Panc1 (cell line): ENCODE measurements around the gene RRP12. TPM values are rescaled to one million over a fixed set of nuclear protein-coding genes. Genes with fewer than 3 reads are reported as not detected.

Experiments used
- ATAC-seq: fragments of 200-7000 bp; cut with Tn5 transposase; 2 replicates; pipeline ENCODE4 v1.9.1; 2020; ENCODE audit warnings: mild to moderate bottlenecking, moderate library complexity
- BruUV-seq: library from RNA; stranded (reverse); fragments of 400-500 nt; replicated peaks from 2 replicates; lab custom pipeline; 2021; lab: Mats Ljungman, UMichigan
- CTCF ChIA-PET: fragments of 300-600 bp; sonication (Branson Sonifier 250); formaldehyde crosslinking; loops from one replicate; lab custom pipeline; 2022; ENCODE audit warnings: antibody characterized with exemption; lab: Charles Lee
- POLR2A ChIA-PET: fragments of 300-600 bp; sonication (Branson Sonifier 250); formaldehyde crosslinking; loops from one replicate; lab custom pipeline; 2022; ENCODE audit warnings: antibody characterized with exemption; lab: Charles Lee
- DNase-seq: peaks from one replicate; pipeline ENCODE4 v3.0.0-alpha.2; 2010; ENCODE audit warnings: low read depth, low spot score
- H3K27ac ChIP-seq: 2 replicates; pipeline ENCODE4 v1.5.1; 2011; ENCODE audit warnings: mild to moderate bottlenecking, low read length, inconsistent platforms
- H3K27me3 ChIP-seq: fragments of 200-500 bp; sonication (Bioruptor generic); 2 replicates; pipeline ENCODE4 v1.6.0; 2014; ENCODE audit warnings: low read length, inconsistent platforms; ENCODE audit not compliant: control insufficient read depth, insufficient read depth
- H3K36me3 ChIP-seq: fragments of 200-500 bp; sonication (Bioruptor generic); 2 replicates; pipeline ENCODE4 v1.5.1; 2014; ENCODE audit warnings: inconsistent platforms, mild to moderate bottlenecking, low read length, moderate library complexity; ENCODE audit not compliant: control insufficient read depth, insufficient read depth
- H3K4me1 ChIP-seq: 2 replicates; pipeline ENCODE4 v1.5.1; 2011; ENCODE audit warnings: inconsistent platforms, mild to moderate bottlenecking, low read length, moderate library complexity; ENCODE audit not compliant: control insufficient read depth, insufficient read depth
- H3K4me3 ChIP-seq, 2 experiments: 2 replicates each; pipeline ENCODE4 v1.5.1; 2011 to 2012; ENCODE audit warnings: low read depth in 2 of 2, low read length in 2 of 2, mild to moderate bottlenecking in 2 of 2, inconsistent platforms in 1 of 2, moderate library complexity in 1 of 2
- H3K9me3 ChIP-seq: fragments of 200-500 bp; sonication (Bioruptor generic); 2 replicates; pipeline ENCODE4 v1.5.1; 2014; ENCODE audit warnings: low read depth, mild to moderate bottlenecking, inconsistent platforms, low read length, moderate library complexity; ENCODE audit not compliant: control insufficient read depth, insufficient read depth
- CTCF ChIP-seq: fragments of 450-650 bp; IDR thresholded peaks from 2 replicates; pipeline ENCODE4 v1.5.1; 2017; ENCODE audit warnings: mild to moderate bottlenecking
- POLR2AphosphoS5 ChIP-seq: IDR thresholded peaks from 2 replicates; pipeline ENCODE4 v1.6.1; 2012; ENCODE audit warnings: mild to moderate bottlenecking, low read depth, low read length, moderate library complexity
- REST ChIP-seq, 2 experiments: IDR thresholded peaks; 2 replicates each; pipeline ENCODE4 v1.6.1; 2011 to 2012; ENCODE audit warnings: low read depth in 2 of 2, control low read depth in 1 of 2, low read length in 1 of 2, mild to moderate bottlenecking in 1 of 2, moderate library complexity in 1 of 2; ENCODE audit not compliant: insufficient read depth in 1 of 2
- SIN3A ChIP-seq: IDR thresholded peaks from 2 replicates; pipeline ENCODE4 v1.6.1; 2012; ENCODE audit warnings: low read depth, mild to moderate bottlenecking, low read length, moderate library complexity, borderline replicate concordance; ENCODE audit not compliant: insufficient read depth
- TCF7L2 ChIP-seq: IDR thresholded peaks from 2 replicates; pipeline ENCODE4 v1.6.1; 2011; ENCODE audit warnings: mild to moderate bottlenecking, low read depth, low read length, inconsistent platforms
- in situ Hi-C: cut with HindIII; loops from 2 replicates; pipeline ENCODE4 v1.10.0; 2016; ENCODE audit warnings: low sequenced_read_pairs, low pct_unique_long_range_greater_than_20kb
- intact Hi-C: fragments of 100-400 bp; cut with micrococcal nuclease; formaldehyde crosslinking; loops from one replicate; pipeline ENCODE4 v1.10.0; 2022; ENCODE audit not compliant: unreplicated experiment
- total RNA-seq: library from RNA; stranded (reverse); gene quantifications from one replicate; pipeline ENCODE4 v1.2.1, GENCODE V29; 2021; ENCODE audit not compliant: unreplicated experiment

The RRP12 gene
- total RNA-seq, 1 experiment from 2014 or later: 94.9 TPM

- ATAC-seq (peak; percentile 43), DNase-seq (no peak)
- no peaks in the 10 kb centered on the region for H3K9me3 ChIP-seq
- POLR2A ChIA-PET: no interaction called here
- H3K27me3 ChIP-seq: no peaks in the 10 kb centered on the region
- no peak overlapping the region for H3K27ac ChIP-seq
- no TSS peak for BruUV-seq
- CTCF ChIA-PET: interaction anchor here (1.1 kb wide), 1 partner anchor 28 kb away, joined by 7 read pairs; no protein-coding TSS in a partner anchor
- peaks cover 24% of the 10 kb centered on the region for H3K36me3 ChIP-seq
- intact Hi-C loops (no loop called here), in situ Hi-C loops (no loop called here)
- no peaks in the 10 kb centered on the region for H3K4me1 ChIP-seq
- no peak for TF ChIP-seq REST (IDR thresholded peaks at IDR 0.05; ENCODE audit: insufficient read depth in 1 of 2, low read depth in 2 of 2, low read length in 1 of 2)
- no peak for TF ChIP-seq POLR2AphosphoS5
- TF ChIP-seq CTCF: no peak
- no peak for TF ChIP-seq SIN3A
- no peak for TF ChIP-seq TCF7L2
- no peak overlapping the region for H3K4me3 ChIP-seq
These were observed 33.4 kb upstream of the RRP12 start for GRCh38 chr10:97434557-97434956.

GRCh38 chr10:97434055-97434454, 32.9 kb upstream of the RRP12 start:
- DNase-seq (no peak), ATAC-seq (peak; percentile 68)
- H3K27me3 ChIP-seq: no peaks in the 10 kb centered on the region
- no peak overlapping the region for H3K4me3 ChIP-seq
- ChIA-PET POLR2A (interaction anchor here (0.6 kb wide), 1 partner anchor 11 kb away, joined by 3 read pairs; no protein-coding TSS in a partner anchor), CTCF (interaction anchor here (0.6 to 1.1 kb wide), 2 partner anchors 28 to 201 kb away, joined by 6 to 7 read pairs; no protein-coding TSS in a partner anchor)
- no peak overlapping the region for H3K27ac ChIP-seq
- no TSS peak for BruUV-seq
- intact Hi-C loops: no loop called here
- no peaks in the 10 kb centered on the region for H3K4me1 ChIP-seq
- TF ChIP-seq CTCF (no peak), SIN3A (no peak), POLR2AphosphoS5 (no peak; the same call in 1 of the 2 replicates), TCF7L2 (no peak), REST (IDR thresholded peaks at IDR 0.05; ENCODE audit: insufficient read depth in 1 of 2, low read depth in 2 of 2, low read length in 1 of 2) (no peak)
- in situ Hi-C loops: no loop called here
- H3K9me3 ChIP-seq: no peaks in the 10 kb centered on the region
- H3K36me3 ChIP-seq: peaks cover 29% of the 10 kb centered on the region
